Adrenal gland (tissue), 12 donors: ENCODE results near the gene LCN15. TPM values are rescaled to one million over a fixed set of nuclear protein-coding genes. Genes with fewer than 3 reads are reported as not detected.
A peak's percentile ranks its signal among the peaks of the same experiment; 100 is the strongest.
"Not testable (repeated sequence)": the region's sequence is repeated elsewhere in the genome, so short reads cannot be mapped to it uniquely, and the experiment has no call there.

ENCODE experiments used
- DNase-seq, 7 donors: peaks; one replicate each; pipeline ENCODE4 v3.0.0-alpha.2; 2019 to 2020
- H3K27ac ChIP-seq, 5 donors: fragments of 200-600 bp; sonication (generic) in 4 of 5; 1 replicate in 3 of 5; 2 replicates in 2 of 5; pipeline versions ENCODE4 v1.5.1 to v1.8.0; 2016 to 2020; ENCODE audit warnings: mild to moderate bottlenecking in 1 of 5
- H3K27me3 ChIP-seq: fragments of 200-600 bp; 2 replicates; pipeline ENCODE4 v1.8.0; 2021
- H3K36me3 ChIP-seq, 2 donors: fragments of 200-600 bp; replicated peaks in 1 of 2; 1 replicate in 1 of 2; 2 replicates in 1 of 2; pipeline versions ENCODE4 v1.5.1 to v1.8.0; 2018 to 2022
- H3K4me1 ChIP-seq, 2 donors: fragments of 200-600 bp; replicated peaks in 1 of 2; 1 replicate in 1 of 2; 2 replicates in 1 of 2; pipeline versions ENCODE4 v1.5.1 to v1.8.0; 2018 to 2021
- H3K4me3 ChIP-seq, 4 donors: fragments of 200-600 bp; sonication (generic) in 3 of 4; one replicate each; pipeline ENCODE4 v1.5.1; 2016 to 2018
- H3K9me3 ChIP-seq, 3 donors: fragments of 200-600 bp; sonication (generic) in 1 of 3; replicated peaks in 1 of 3; 1 replicate in 2 of 3; 2 replicates in 1 of 3; pipeline versions ENCODE4 v1.5.1 to v1.8.0; 2016 to 2021
- POLR2A ChIP-seq, 2 donors: fragments of 450-650 bp; IDR thresholded peaks; one replicate each; pipeline ENCODE4 v1.6.1; 2017; ENCODE audit warnings: antibody characterized with exemption in 2 of 2, mild to moderate bottlenecking in 2 of 2, moderate library complexity in 1 of 2
- WGBS, 4 donors: extraction: QIAGEN DNeasy Blood & Tissue Kit in 2 of 4; methylation state at CpG; one replicate each; pipeline versions ENCODE4 v1.1.5 to v1.1.7; 2013 to 2017; 5-methylcytosine and 5-hydroxymethylcytosine counted together
- intact Hi-C, 2 donors: fragments of 100-400 bp; cut with DNase I; formaldehyde crosslinking; loops; one replicate each; pipeline versions ENCODE4 v1.14.1 to v1.15.0; 2022 to 2023
- polyA plus RNA-seq, 3 donors: library from polyadenylated mRNA; stranded (reverse); fragments of 200-250 nt in 2 of 3; fragments of 350-450 nt in 1 of 3; fragmentation: Illumina TruSeq in 1 of 3; extraction: RNeasy Lipid Tissue Mini Kit (QIAGEN cat#74804) in 1 of 3; gene quantifications; one replicate each; pipeline ENCODE4 v1.2.3, GENCODE V29; 2013 to 2014
- total RNA-seq, 9 donors: library from RNA; depleted of rRNA in 4 of 9; stranded (reverse); fragments of >200 nt in 4 of 9; fragments of 120-200 nt in 1 of 9; fragmentation: NEBNext Ultra II Directional in 1 of 9; extraction: Animal tissue kit (Norgen Biotek cat#: 25700) in 1 of 9; gene quantifications; one replicate each; pipeline versions ENCODE4 v1.1.0 to v1.2.4, GENCODE V29; 2013 to 2023
- TF ChIP-seq, protein P1 (sequence below), 6 experiments: fragments of 450-650 bp in 4 of 6; fragments of 200-600 bp in 2 of 6; sonication (generic) in 1 of 6; IDR thresholded peaks; 1 replicate in 5 of 6; 2 replicates in 1 of 6; pipeline versions ENCODE4 v1.5.1 to v1.8.0; 2016 to 2021; ENCODE audit warnings: antibody characterized with exemption in 6 of 6, mild to moderate bottlenecking in 2 of 6, moderate library complexity in 1 of 6
- donor health status: healthy with polysubstance abuse.
- donor health status: Bipolar disorder and iron deficiency.
- donor health status: DM: yes; HTN: yes; CAD: no.
- donor health status: DM: no; HTN: no; CAD: no.
- donor health status: DM: no; HTN: no; CAD: no.
- donor health status: DM: yes; HTN: yes; CAD: no.

Gene LCN15
- total and polyA plus RNA-seq, 12 donors, result not detected

DNA sequence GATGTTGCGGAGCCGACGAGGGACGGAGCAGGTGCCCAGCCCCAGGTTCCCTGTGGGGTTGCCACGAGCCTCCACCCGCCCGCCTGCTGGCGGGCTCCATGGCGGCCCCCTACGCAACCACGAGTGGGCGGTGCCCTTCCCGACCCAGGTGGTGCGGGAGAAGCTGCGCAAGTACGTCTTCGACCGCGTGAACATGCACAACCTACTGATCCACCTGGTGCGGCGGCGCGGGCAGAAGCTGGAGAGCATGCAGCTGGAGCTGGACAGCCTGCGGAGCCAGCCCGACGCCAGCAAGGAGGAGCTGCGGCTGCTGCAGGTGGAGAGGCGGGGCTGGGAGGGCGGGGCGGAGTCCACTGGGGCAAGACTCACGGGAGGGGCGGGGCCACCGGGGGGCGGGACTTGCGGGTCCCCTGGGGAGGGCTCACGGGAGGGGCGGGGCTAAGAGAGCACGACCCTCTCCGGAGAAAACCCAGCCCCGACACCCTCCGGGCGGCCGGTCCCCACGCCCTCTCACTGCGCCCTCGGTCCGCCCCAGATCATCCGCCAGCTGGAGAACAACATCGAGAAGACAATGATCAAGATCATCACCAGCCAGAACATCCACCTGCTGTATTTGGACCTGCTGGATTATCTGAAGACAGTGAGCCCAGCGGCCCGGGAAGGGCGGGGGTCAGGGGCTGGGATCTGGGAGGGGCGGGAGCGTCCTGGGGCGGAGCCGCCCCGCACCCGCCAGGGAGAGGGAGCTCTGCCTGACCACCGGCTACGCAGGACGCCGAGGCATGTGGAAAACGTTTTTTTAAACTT, 35.7 kb upstream of the LCN15 start:
- intact Hi-C loops, result loop anchor here in 1 of 2 donors (10.0 kb wide), 1 partner anchor 45 kb away; the partner anchor contains the start of genes AJM1 and PHPT1
- TF ChIP-seq POLR2A (IDR thresholded peaks at IDR 0.05), result no peak
- TF ChIP-seq, protein P1, sequence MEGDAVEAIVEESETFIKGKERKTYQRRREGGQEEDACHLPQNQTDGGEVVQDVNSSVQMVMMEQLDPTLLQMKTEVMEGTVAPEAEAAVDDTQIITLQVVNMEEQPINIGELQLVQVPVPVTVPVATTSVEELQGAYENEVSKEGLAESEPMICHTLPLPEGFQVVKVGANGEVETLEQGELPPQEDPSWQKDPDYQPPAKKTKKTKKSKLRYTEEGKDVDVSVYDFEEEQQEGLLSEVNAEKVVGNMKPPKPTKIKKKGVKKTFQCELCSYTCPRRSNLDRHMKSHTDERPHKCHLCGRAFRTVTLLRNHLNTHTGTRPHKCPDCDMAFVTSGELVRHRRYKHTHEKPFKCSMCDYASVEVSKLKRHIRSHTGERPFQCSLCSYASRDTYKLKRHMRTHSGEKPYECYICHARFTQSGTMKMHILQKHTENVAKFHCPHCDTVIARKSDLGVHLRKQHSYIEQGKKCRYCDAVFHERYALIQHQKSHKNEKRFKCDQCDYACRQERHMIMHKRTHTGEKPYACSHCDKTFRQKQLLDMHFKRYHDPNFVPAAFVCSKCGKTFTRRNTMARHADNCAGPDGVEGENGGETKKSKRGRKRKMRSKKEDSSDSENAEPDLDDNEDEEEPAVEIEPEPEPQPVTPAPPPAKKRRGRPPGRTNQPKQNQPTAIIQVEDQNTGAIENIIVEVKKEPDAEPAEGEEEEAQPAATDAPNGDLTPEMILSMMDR (IDR thresholded peaks at IDR 0.05), result no peak
- DNase-seq, result peak; percentile 79 to 94 (median 90)
- Histone ChIP-seq H3K27ac (peak overlapping the region in 2 of 5 donors; percentile 35 to 38), H3K36me3 (no peaks in the 10 kb centered on the region), H3K27me3 (peaks cover 7% of the 10 kb centered on the region), H3K4me3 (peak overlapping the region in 1 of 4 donors; percentile 50), H3K9me3 (no peaks in the 10 kb centered on the region), H3K4me1 (peaks cover 0 to 29% of the 10 kb centered on the region in 2 donors)
- 0 to 1% (median 0%) methylated on average over 10 to 63 of the region's 63 CpGs for WGBS, 4 donors

- WGBS, 4 donors, result 23 to 40% (median 28%) methylated on average over 2 to 35 of the region's 35 CpGs
- Histone ChIP-seq H3K4me3 (peak overlapping the region in 1 of 4 donors; percentile 50), H3K36me3 (no peaks in the 10 kb centered on the region), H3K27ac (peak overlapping the region in 1 of 5 donors; percentile 38), H3K9me3 (no peaks in the 10 kb centered on the region), H3K4me1 (peaks cover 0 to 29% of the 10 kb centered on the region in 2 donors), H3K27me3 (peaks cover 7% of the 10 kb centered on the region)
- TF ChIP-seq, protein P1 (IDR thresholded peaks at IDR 0.05), result no peak
- no peak for TF ChIP-seq POLR2A (IDR thresholded peaks at IDR 0.05)
- intact Hi-C loops, result loop anchor here in 1 of 2 donors (10.0 kb wide), 1 partner anchor 46 kb away; the partner anchor contains the start of genes AJM1 and PHPT1
- no peak for DNase-seq
Measured at GRCh38 chr9:136799079-136799853, 34.9 kb upstream of the LCN15 start.

DNA sequence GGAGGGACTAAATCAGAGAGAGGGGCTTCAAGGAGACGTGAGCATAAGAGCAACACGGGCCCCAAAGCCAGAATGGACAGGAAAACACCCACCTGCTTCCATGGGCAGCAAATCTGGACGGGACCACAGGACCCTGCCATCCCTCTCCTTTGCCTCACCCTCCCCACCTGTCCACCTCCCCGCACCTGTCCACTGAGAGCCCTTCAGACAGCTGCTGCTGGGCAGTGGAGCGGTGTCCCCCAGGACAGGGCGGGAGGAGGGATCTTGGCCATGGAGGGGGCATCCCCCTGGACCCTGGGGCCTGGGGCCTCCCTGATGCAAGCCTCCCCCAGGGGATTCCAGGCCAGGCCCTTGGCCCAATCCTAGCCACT, 34.4 kb upstream of the LCN15 start:
- no peak for TF ChIP-seq POLR2A (IDR thresholded peaks at IDR 0.05)
- TF ChIP-seq, protein P1 (IDR thresholded peaks at IDR 0.05), result no peak
- no peak overlapping the region for H3K4me3 ChIP-seq
- 71 to 81% (median 78%) methylated on average over 3 to 6 of the region's 6 CpGs for WGBS, 4 donors
- peaks cover 0 to 29% of the 10 kb centered on the region in 2 donors for H3K4me1 ChIP-seq
- no peak overlapping the region for H3K27ac ChIP-seq
- intact Hi-C loops, result loop anchor here in 1 of 2 donors (10.0 kb wide), 1 partner anchor 46 kb away; the partner anchor contains the start of genes AJM1 and PHPT1
- H3K27me3 ChIP-seq, result peaks cover 7% of the 10 kb centered on the region
- no peaks in the 10 kb centered on the region for H3K9me3 ChIP-seq
- no peak for DNase-seq
- no peaks in the 10 kb centered on the region for H3K36me3 ChIP-seq

- not testable (repeated sequence) for H3K27me3 ChIP-seq, H3K4me3 ChIP-seq, H3K27ac ChIP-seq, H3K9me3 ChIP-seq, DNase-seq, H3K36me3 ChIP-seq
- intact Hi-C loops, result loop anchor here in 1 of 2 donors (10.0 kb wide), 1 partner anchor 48 kb away; the partner anchor contains the start of genes AJM1 and PHPT1
- WGBS, 4 donors, result 10 to 14% (median 11%) methylated on average over 10 of the region's 10 CpGs
- peaks cover 0 to 33% of the 10 kb centered on the region in 2 donors for H3K4me1 ChIP-seq
Measured at GRCh38 chr9:136796775-136797347, 32.5 kb upstream of the LCN15 start.
